Mesendoderm (in vitro differentiated cells): ENCODE measurements around the gene PLCB1.

Experiments used
- DNase-seq: peaks from one replicate; pipeline ENCODE4 v3.0.0; 2013
- H2AK5ac ChIP-seq: 2 replicates; pipeline ENCODE4 v1.6.1; 2013; ENCODE audit warnings: low read length, inconsistent platforms
- H2BK120ac ChIP-seq: 2 replicates; pipeline ENCODE4 v1.6.1; 2013; ENCODE audit warnings: low read depth, mild to moderate bottlenecking, low read length, moderate library complexity, mixed read lengths
- H2BK15ac ChIP-seq: replicated peaks from 2 replicates; pipeline ENCODE4 v1.6.1; 2013; ENCODE audit warnings: low read depth, mild to moderate bottlenecking, moderate library complexity
- H2BK5ac ChIP-seq: 2 replicates; pipeline ENCODE4 v1.6.1; 2013; ENCODE audit warnings: low read length, inconsistent platforms
- H3K18ac ChIP-seq: 2 replicates; pipeline ENCODE4 v1.6.1; 2013; ENCODE audit warnings: mild to moderate bottlenecking, low read length, mixed read lengths
- H3K23ac ChIP-seq: one replicate; pipeline ENCODE4 v1.6.1; 2013; ENCODE audit warnings: low read length
- H3K27ac ChIP-seq: 2 replicates; pipeline ENCODE4 v1.5.1; 2013; ENCODE audit warnings: low read depth, mild to moderate bottlenecking, inconsistent platforms, low read length, moderate library complexity
- H3K27me3 ChIP-seq: 2 replicates; pipeline ENCODE4 v1.6.1; 2013; ENCODE audit warnings: low read length, control low read depth, mild to moderate bottlenecking, inconsistent platforms; ENCODE audit not compliant: insufficient read depth, poor library complexity
- H3K36me3 ChIP-seq: 2 replicates; pipeline ENCODE4 v1.6.1; 2013; ENCODE audit warnings: low read length, inconsistent platforms; ENCODE audit not compliant: control insufficient read depth, insufficient read depth
- H3K4ac ChIP-seq: one replicate; pipeline ENCODE4 v1.6.1; 2013; ENCODE audit warnings: low read depth, mild to moderate bottlenecking, low read length, moderate library complexity
- H3K4me1 ChIP-seq: 2 replicates; pipeline ENCODE4 v1.6.1; 2013; ENCODE audit warnings: low read depth, low read length, inconsistent platforms; ENCODE audit not compliant: control insufficient read depth
- H3K4me2 ChIP-seq: 2 replicates; pipeline ENCODE4 v1.6.1; 2013; ENCODE audit warnings: low read length
- H3K4me3 ChIP-seq: 2 replicates; pipeline ENCODE4 v1.5.1; 2013; ENCODE audit warnings: mild to moderate bottlenecking, low read length
- H3K56ac ChIP-seq: one replicate; pipeline ENCODE4 v1.6.1; 2013; ENCODE audit warnings: low read length
- H3K79me1 ChIP-seq: 2 replicates; pipeline ENCODE4 v1.6.1; 2013; ENCODE audit warnings: low read length, inconsistent platforms
- H3K79me2 ChIP-seq: 2 replicates; pipeline ENCODE4 v1.6.1; 2013; ENCODE audit warnings: mild to moderate bottlenecking, low read length; ENCODE audit not compliant: control insufficient read depth, insufficient read depth
- H3K9ac ChIP-seq: 2 replicates; pipeline ENCODE4 v1.6.1; 2013; ENCODE audit warnings: low read length, inconsistent platforms
- H4K5ac ChIP-seq: one replicate; pipeline ENCODE4 v1.6.1; 2013; ENCODE audit warnings: low read length
- H4K8ac ChIP-seq: one replicate; pipeline ENCODE4 v1.6.1; 2013; ENCODE audit warnings: low read depth, mild to moderate bottlenecking, control low read depth, low read length, moderate library complexity
- WGBS: extraction: QIAGEN DNeasy Blood & Tissue Kit; methylation state at CpG from one replicate; pipeline ENCODE4 v1.1.7; 2013; ENCODE audit warnings: low lambda C conversion rate, missing lambda C conversion rate; ENCODE audit not compliant: insufficient coverage; ENCODE audit errors: extremely low coverage; 5-methylcytosine and 5-hydroxymethylcytosine counted together

PLCB1 gene

DNA sequence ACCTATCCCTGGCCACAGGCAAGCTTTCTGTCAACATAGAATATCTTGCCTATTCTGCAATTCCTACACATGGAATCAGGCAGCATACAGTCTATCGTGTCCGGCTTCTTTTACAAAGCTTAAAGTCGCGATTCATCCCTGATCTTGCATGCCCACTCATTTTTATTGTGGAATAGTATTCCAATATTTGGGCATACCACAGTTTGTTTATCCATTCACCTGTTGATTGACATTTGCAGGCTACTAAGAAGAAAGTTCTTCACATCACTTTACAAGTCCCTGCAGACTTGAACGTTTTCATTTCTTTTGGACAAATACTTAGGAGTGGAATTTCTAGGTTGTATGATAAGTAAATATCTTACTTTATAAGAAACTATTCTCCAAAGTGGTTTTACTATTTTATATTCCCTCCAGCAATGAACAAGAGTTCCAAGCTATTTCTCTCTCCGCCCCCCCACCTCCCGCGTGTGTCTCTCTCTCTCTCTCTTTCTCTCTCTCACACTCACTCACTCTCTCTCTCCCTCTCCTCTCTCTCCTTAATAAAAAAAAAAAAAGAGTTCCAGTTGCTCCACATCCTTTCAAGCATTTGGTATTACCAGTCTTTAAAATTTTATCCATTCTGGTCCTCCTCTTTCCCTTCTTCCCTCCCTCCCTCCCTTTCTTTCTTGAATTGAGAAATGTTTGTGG, 1.1 kb upstream of the PLCB1 start:
- Histone ChIP-seq H3K9ac (no peak overlapping the region), H2BK15ac (no peak overlapping the region), H4K5ac (no peak overlapping the region), H3K36me3 (no peaks in the 10 kb centered on the region), H3K18ac (no peak overlapping the region), H3K23ac (no peak overlapping the region), H3K79me1 (no peaks in the 10 kb centered on the region), H4K8ac (no peak overlapping the region), H3K27ac (no peak overlapping the region), H3K4ac (no peak overlapping the region), H2AK5ac (no peak overlapping the region), H3K4me2 (no peak overlapping the region), H3K4me1 (peaks cover 9% of the 10 kb centered on the region), H3K27me3 (peaks cover 12% of the 10 kb centered on the region), H2BK5ac (no peak overlapping the region), H3K56ac (no peak overlapping the region), H3K4me3 (no peak overlapping the region), H2BK120ac (no peak overlapping the region), H3K79me2 (no peaks in the 10 kb centered on the region)
- no CpG with 5 or more reads among the region's 8 CpGs for WGBS
- DNase-seq, result no peak

DNA sequence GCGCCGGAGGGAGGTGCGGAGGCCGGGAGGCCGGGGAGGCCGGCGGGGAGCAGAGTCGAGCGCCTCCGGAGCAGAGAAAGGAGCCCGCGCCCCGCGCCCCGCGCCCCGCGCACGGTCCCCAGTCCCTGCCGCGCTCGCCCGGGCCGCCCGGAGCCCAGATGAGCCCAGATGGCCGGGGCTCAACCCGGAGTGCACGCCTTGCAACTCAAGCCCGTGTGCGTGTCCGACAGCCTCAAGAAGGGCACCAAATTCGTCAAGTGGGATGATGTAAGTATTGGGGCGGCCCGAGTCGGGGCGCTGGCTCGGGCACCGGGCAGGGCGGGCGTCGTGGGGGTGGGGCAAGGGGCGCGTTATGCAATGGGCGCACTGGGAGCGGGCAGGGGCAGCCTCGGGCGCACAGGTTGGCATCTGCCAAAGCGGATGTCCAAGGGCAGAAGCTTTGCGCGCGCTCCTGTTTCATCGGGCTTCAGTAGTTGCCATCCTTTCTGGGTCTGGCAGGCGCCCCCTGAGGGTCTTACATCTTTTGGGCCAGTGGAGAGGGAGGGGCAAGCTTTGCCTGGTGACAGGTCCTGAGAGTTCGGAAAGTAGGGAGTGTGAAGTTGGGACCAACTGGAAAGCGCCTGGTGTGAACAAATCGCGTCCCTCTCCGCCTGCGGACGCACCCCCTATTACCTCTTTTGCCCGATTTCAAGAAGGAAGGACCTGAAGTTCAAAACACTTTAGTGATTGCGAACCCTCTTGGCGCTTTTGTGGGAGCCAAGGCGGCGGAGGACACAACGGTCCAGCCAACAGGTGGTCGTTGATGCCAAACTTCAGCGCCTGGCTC, 631 bp downstream of the PLCB1 start:
- Histone ChIP-seq H3K4ac (no peak overlapping the region), H3K4me2 (peak overlapping the region; percentile 65), H3K23ac (no peak overlapping the region), H3K56ac (peak overlapping the region; percentile 69), H3K27me3 (peaks cover 12% of the 10 kb centered on the region), H3K9ac (peak overlapping the region; percentile 50), H2BK120ac (no peak overlapping the region), H4K5ac (no peak overlapping the region), H2BK5ac (no peak overlapping the region), H3K79me1 (no peaks in the 10 kb centered on the region), H3K36me3 (no peaks in the 10 kb centered on the region), H3K79me2 (no peaks in the 10 kb centered on the region), H3K18ac (peak overlapping the region; percentile 43), H4K8ac (no peak overlapping the region), H3K27ac (no peak overlapping the region), H3K4me3 (peak overlapping the region; percentile 23), H2BK15ac (no peak overlapping the region), H2AK5ac (no peak overlapping the region), H3K4me1 (peaks cover 9% of the 10 kb centered on the region)
- no CpG with 5 or more reads among the region's 68 CpGs for WGBS
- no peak for DNase-seq

DNA sequence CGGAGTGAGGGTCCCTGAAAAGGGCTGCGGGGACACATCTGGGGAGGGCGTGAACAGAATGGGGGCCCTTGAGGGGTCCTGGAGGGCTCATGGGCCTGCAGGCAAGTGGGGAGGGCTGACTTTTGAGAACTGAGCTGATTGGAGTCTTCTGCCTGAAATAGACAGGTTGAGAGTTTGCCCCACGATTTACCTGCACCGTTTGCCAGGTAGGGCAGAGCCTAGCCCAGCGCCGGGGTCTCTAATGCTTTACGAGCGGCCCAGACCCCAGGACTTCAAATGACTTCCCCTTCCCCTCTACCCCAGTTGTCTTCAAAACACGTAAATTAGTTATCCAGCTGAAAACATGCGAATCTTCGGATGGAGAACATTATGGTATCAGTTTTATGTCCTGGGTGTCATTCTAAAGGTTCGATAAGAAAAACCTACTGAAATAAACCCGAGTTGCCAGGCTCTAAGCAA, 1.3 kb downstream of the PLCB1 start:
- H3K27me3 ChIP-seq, result peaks cover 12% of the 10 kb centered on the region
- no peak overlapping the region for H3K9ac ChIP-seq
- H2AK5ac ChIP-seq, result no peak overlapping the region
- no peak overlapping the region for H3K4me2 ChIP-seq
- H3K23ac ChIP-seq, result no peak overlapping the region
- no peaks in the 10 kb centered on the region for H3K79me2 ChIP-seq
- no peak overlapping the region for H2BK120ac ChIP-seq
- H2BK5ac ChIP-seq, result no peak overlapping the region
- no peak overlapping the region for H3K56ac ChIP-seq
- no peak overlapping the region for H3K27ac ChIP-seq
- H4K5ac ChIP-seq, result no peak overlapping the region
- H2BK15ac ChIP-seq, result no peak overlapping the region
- H3K18ac ChIP-seq, result no peak overlapping the region
- peaks cover 9% of the 10 kb centered on the region for H3K4me1 ChIP-seq
- no peak overlapping the region for H3K4me3 ChIP-seq
- no peaks in the 10 kb centered on the region for H3K36me3 ChIP-seq
- no peak overlapping the region for H3K4ac ChIP-seq
- no peak overlapping the region for H4K8ac ChIP-seq
- WGBS, result no CpG with 5 or more reads among the region's 14 CpGs
- DNase-seq, result no peak
- H3K79me1 ChIP-seq, result no peaks in the 10 kb centered on the region

DNA sequence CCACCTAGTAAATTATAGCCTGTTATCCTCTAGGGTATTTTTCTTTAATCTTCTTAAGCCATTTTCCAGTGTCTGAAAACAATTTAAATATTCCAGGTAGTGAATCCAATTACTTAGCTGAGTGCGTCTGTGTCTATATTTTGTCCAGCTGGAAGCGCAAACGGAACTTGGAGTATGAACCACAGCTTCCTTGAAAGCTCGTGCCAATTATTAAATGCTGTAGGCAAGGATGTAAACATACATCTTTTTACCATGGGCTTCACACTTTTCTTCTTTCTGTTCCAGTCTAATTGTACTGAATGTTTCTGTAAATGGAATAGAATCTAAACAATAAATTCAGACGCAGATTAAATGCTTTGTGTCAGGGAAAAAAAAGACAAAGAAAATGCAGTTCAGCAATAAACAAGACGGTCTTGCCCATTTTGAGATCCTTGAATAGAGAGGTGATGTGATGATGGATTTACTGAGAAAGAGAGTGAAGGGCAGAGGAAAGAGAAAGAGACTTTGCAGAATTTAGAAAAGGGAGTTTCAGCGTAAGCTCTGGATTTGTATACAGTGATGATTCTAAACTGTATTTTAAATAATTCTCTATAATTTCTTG, 1.9 kb downstream of the PLCB1 start:
- no peak for DNase-seq
- no peak overlapping the region for H2BK120ac ChIP-seq
- WGBS, result no CpG with 5 or more reads among the region's 7 CpGs
- H3K4me1 ChIP-seq, result peaks cover 9% of the 10 kb centered on the region
- H3K79me2 ChIP-seq, result no peaks in the 10 kb centered on the region
- H3K9ac ChIP-seq, result no peak overlapping the region
- H2BK15ac ChIP-seq, result no peak overlapping the region
- no peak overlapping the region for H3K18ac ChIP-seq
- peaks cover 12% of the 10 kb centered on the region for H3K27me3 ChIP-seq
- no peak overlapping the region for H4K8ac ChIP-seq
- no peak overlapping the region for H3K4me2 ChIP-seq
- no peaks in the 10 kb centered on the region for H3K36me3 ChIP-seq
- H2BK5ac ChIP-seq, result no peak overlapping the region
- no peak overlapping the region for H3K23ac ChIP-seq
- H3K56ac ChIP-seq, result no peak overlapping the region
- H3K79me1 ChIP-seq, result no peaks in the 10 kb centered on the region
- no peak overlapping the region for H3K27ac ChIP-seq
- no peak overlapping the region for H4K5ac ChIP-seq
- no peak overlapping the region for H3K4me3 ChIP-seq
- no peak overlapping the region for H3K4ac ChIP-seq
- no peak overlapping the region for H2AK5ac ChIP-seq

DNA sequence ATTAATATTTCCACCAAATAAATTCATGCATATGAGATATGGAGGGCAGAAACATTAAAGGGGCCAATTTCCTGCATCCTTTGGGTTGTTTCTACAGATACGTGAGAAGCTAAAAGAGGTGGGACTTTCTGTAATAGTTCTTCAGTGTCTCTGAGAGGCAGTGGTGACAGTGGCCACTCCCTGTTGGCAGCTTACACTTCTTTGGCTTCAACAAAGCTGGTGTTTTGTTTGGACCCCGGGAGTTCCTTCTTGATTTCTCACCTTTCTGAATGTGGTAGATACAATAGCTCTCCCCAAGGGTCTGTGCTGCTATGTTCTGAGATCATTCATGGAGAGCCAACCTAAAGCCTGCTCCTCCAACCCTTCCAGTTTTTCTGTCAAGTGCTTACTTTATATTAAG, 7.8 kb downstream of the PLCB1 start:
- H2BK15ac ChIP-seq, result no peak overlapping the region
- no peaks in the 10 kb centered on the region for H3K79me2 ChIP-seq
- H3K18ac ChIP-seq, result no peak overlapping the region
- no peak overlapping the region for H4K8ac ChIP-seq
- H2BK120ac ChIP-seq, result no peak overlapping the region
- no peak overlapping the region for H3K27ac ChIP-seq
- H2BK5ac ChIP-seq, result no peak overlapping the region
- H4K5ac ChIP-seq, result no peak overlapping the region
- H3K79me1 ChIP-seq, result no peaks in the 10 kb centered on the region
- no peak overlapping the region for H2AK5ac ChIP-seq
- no CpG with 5 or more reads among the region's 2 CpGs for WGBS
- H3K4me2 ChIP-seq, result no peak overlapping the region
- no peaks in the 10 kb centered on the region for H3K36me3 ChIP-seq
- DNase-seq, result peak; percentile 75
- H3K23ac ChIP-seq, result no peak overlapping the region
- no peak overlapping the region for H3K4ac ChIP-seq
- peaks cover 7% of the 10 kb centered on the region for H3K4me1 ChIP-seq
- no peaks in the 10 kb centered on the region for H3K27me3 ChIP-seq
- H3K56ac ChIP-seq, result no peak overlapping the region
- H3K9ac ChIP-seq, result no peak overlapping the region
- no peak overlapping the region for H3K4me3 ChIP-seq
